Measurements from ENCODE around the gene STRA8. TPM values are rescaled to one million over a fixed set of nuclear protein-coding genes. Genes with fewer than 3 reads are reported as not detected.

STRA8 gene
- total RNA-seq, 1 experiment from 2014 or later: not detected

DNA sequence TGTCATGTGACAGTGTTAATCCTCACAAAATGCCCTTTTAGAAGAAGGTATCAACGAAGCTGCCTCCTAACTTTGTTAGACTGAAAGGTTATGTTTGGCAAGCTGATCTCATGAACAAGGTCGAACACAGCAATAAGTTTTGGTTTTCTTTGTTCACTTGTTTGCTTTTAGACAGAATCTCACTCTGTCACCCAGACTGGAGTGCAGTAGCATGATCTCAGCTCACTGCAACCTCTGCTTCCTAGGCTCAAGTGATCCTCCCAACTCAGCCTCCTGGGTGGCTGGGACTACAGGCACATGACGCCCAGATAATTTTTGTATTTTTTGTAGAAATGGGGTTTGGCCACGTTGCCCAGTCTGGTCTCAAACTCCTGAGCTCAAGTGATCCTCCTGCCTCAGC lies 1.1 kb downstream of the STRA8 start:
- no peaks in the 10 kb centered on the region for H3K79me2 ChIP-seq (ENCODE audit: low read length)
- H4K20me1 ChIP-seq (ENCODE audit: insufficient read depth, low read depth, low read length): no peaks in the 10 kb centered on the region
- no peaks in the 10 kb centered on the region for H3K27me3 ChIP-seq (ENCODE audit: low read length)
- no peak for DNase-seq
- H3K9me2 ChIP-seq (replicated peaks; ENCODE audit: insufficient read depth, low read length): no peaks in the 10 kb centered on the region
- H3K36me3 ChIP-seq (ENCODE audit: insufficient read depth, low read length): no peaks in the 10 kb centered on the region
- H3K27ac ChIP-seq (ENCODE audit: low read length): no peak overlapping the region
- no peak overlapping the region for H3K4me2 ChIP-seq (ENCODE audit: low read depth, low read length, poor library complexity, severe bottlenecking)
- no peaks in the 10 kb centered on the region for H3K4me1 ChIP-seq (ENCODE audit: low read length)
- H3K9ac ChIP-seq (ENCODE audit: low read length): no peak overlapping the region
- H2AFZ ChIP-seq (ENCODE audit: low read length): no peak overlapping the region
- no peaks in the 10 kb centered on the region for H3K9me3 ChIP-seq (ENCODE audit: low read length)
- no peak overlapping the region for H3K4me3 ChIP-seq (ENCODE audit: low read length)

DNA sequence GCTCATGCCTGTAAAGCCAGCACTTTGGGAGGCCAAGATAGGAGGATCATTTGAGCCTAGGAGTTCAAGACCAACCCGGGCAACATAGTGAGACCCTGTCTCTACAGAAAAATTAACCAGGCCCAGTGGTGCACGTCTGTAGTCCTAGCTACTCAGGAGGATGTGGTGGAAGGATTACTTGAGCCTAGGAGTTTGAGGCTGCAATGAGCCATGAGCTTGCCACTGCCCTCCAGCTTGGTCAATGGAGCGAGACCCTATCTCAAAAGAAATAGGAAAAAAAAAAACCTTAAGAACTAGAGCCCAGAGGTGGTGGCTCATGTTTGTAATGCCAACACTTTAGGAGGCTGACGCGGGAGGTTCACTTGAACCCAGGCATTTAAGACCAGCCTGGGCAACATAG lies 2.2 kb downstream of the STRA8 start:
- no peak for DNase-seq
- H3K4me2 ChIP-seq (ENCODE audit: low read depth, low read length, poor library complexity, severe bottlenecking): no peak overlapping the region
- no peaks in the 10 kb centered on the region for H3K27me3 ChIP-seq (ENCODE audit: low read length)
- H3K9me3 ChIP-seq (ENCODE audit: low read length): no peaks in the 10 kb centered on the region
- H3K4me1 ChIP-seq (ENCODE audit: low read length): no peaks in the 10 kb centered on the region
- no peaks in the 10 kb centered on the region for H3K79me2 ChIP-seq (ENCODE audit: low read length)
- H3K9me2 ChIP-seq (replicated peaks; ENCODE audit: insufficient read depth, low read length): no peaks in the 10 kb centered on the region
- no peaks in the 10 kb centered on the region for H3K36me3 ChIP-seq (ENCODE audit: insufficient read depth, low read length)
- no peak overlapping the region for H3K27ac ChIP-seq (ENCODE audit: low read length)
- H3K9ac ChIP-seq (ENCODE audit: low read length): no peak overlapping the region
- H4K20me1 ChIP-seq (ENCODE audit: insufficient read depth, low read depth, low read length): no peaks in the 10 kb centered on the region
- no peak overlapping the region for H2AFZ ChIP-seq (ENCODE audit: low read length)
- H3K4me3 ChIP-seq (ENCODE audit: low read length): no peak overlapping the region

DNA sequence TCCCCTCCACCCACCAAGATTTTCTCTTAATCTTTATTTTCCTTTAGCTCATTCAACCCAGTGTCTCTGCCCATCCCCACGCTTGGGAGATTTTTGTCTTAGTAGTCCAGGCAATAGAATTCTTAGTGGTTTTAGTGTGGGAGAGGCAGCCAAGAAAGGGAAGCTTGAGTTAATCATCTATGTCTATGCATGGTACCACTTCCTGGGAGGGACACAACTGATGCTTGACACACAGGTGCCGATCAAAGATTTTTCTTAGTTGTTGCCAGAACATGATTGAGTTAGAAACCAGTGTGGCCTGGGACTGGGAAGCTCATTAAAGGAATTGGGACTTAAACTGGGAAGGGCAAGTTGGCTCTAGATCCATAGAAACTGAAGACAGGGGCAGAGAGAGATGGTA lies 3.1 kb downstream of the STRA8 start:
- Histone ChIP-seq H3K4me1 (ENCODE audit: low read length) (no peaks in the 10 kb centered on the region), H4K20me1 (ENCODE audit: insufficient read depth, low read depth, low read length) (no peaks in the 10 kb centered on the region), H3K9me2 (replicated peaks; ENCODE audit: insufficient read depth, low read length) (no peaks in the 10 kb centered on the region), H3K4me2 (ENCODE audit: low read depth, low read length, poor library complexity, severe bottlenecking) (no peak overlapping the region), H2AFZ (ENCODE audit: low read length) (no peak overlapping the region), H3K9me3 (ENCODE audit: low read length) (no peaks in the 10 kb centered on the region), H3K4me3 (ENCODE audit: low read length) (no peak overlapping the region), H3K27ac (ENCODE audit: low read length) (no peak overlapping the region), H3K79me2 (ENCODE audit: low read length) (no peaks in the 10 kb centered on the region), H3K9ac (ENCODE audit: low read length) (no peak overlapping the region), H3K27me3 (ENCODE audit: low read length) (no peaks in the 10 kb centered on the region), H3K36me3 (ENCODE audit: insufficient read depth, low read length) (no peaks in the 10 kb centered on the region)
- no peak for DNase-seq

DNA sequence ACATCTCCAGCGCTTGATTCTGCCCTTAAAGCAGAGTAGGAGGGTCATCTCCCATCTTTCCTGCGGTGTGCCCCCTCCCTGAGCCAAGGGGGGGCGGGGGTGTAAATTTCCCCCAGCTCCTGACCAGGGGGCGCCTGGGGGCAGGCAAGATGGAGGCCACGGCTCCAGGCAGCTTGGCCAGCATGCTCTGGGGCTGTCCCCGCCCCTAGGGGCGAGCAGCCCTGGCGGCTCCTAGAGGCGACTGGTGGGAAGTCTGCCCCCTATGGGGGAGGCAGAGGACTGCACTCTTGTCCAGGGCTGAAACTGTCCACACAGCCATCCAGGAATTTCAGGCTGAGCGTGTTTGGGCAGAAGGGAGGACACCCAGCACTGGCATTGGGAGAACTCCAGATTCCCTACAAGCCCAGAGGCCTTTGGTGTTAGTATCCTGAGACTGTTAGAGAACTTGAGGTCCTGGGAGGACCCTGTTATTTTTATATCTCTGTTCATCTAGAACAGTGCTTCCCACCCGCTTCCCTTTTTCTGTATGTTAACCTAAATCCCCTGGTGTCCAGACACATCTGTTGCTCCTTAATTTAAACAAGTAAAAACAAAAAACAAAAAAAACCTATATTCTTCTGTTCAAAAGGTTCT lies 4.6 kb downstream of the STRA8 start:
- H3K27ac ChIP-seq (ENCODE audit: low read length): no peak overlapping the region
- H3K27me3 ChIP-seq (ENCODE audit: low read length): no peaks in the 10 kb centered on the region; the same call in 1 of the 2 replicates
- no peaks in the 10 kb centered on the region for H3K36me3 ChIP-seq (ENCODE audit: insufficient read depth, low read length)
- no peaks in the 10 kb centered on the region for H4K20me1 ChIP-seq (ENCODE audit: insufficient read depth, low read depth, low read length)
- no peaks in the 10 kb centered on the region for H3K9me3 ChIP-seq (ENCODE audit: low read length)
- H3K4me1 ChIP-seq (ENCODE audit: low read length): no peaks in the 10 kb centered on the region
- H3K4me2 ChIP-seq (ENCODE audit: low read depth, low read length, poor library complexity, severe bottlenecking): no peak overlapping the region
- H3K9me2 ChIP-seq (replicated peaks; ENCODE audit: insufficient read depth, low read length): no peaks in the 10 kb centered on the region
- DNase-seq: peak; percentile 71
- no peak overlapping the region for H3K9ac ChIP-seq (ENCODE audit: low read length)
- no peak overlapping the region for H2AFZ ChIP-seq (ENCODE audit: low read length)
- H3K79me2 ChIP-seq (ENCODE audit: low read length): no peaks in the 10 kb centered on the region
- no peak overlapping the region for H3K4me3 ChIP-seq (ENCODE audit: low read length)

DNA sequence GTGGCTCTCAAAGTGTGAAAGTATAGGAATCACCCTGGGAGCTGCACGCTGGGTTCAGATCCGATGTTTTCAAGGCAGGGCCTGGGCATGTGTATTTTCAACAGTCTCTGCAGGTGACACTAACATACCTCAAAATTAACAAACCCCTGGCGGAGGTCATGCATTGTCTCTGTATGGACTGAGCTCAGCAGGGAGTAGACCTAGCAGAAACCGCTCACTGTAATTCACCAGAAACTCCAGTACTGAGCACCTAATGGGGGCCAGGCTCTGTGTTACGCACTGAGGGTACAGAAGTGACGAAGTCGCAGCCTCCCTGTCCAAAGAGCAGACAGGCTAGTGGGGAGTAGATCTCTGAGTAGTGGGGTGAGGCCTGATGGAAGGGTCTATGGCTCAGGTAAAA lies 5.6 kb downstream of the STRA8 start:
- Histone ChIP-seq H2AFZ (ENCODE audit: low read length) (no peak overlapping the region), H3K4me3 (ENCODE audit: low read length) (no peak overlapping the region), H3K27ac (ENCODE audit: low read length) (no peak overlapping the region), H3K36me3 (ENCODE audit: insufficient read depth, low read length) (no peaks in the 10 kb centered on the region), H3K9me2 (replicated peaks; ENCODE audit: insufficient read depth, low read length) (no peaks in the 10 kb centered on the region), H3K9ac (ENCODE audit: low read length) (no peak overlapping the region), H3K4me2 (ENCODE audit: low read depth, low read length, poor library complexity, severe bottlenecking) (no peak overlapping the region), H4K20me1 (ENCODE audit: insufficient read depth, low read depth, low read length) (no peaks in the 10 kb centered on the region), H3K79me2 (ENCODE audit: low read length) (no peaks in the 10 kb centered on the region), H3K4me1 (ENCODE audit: low read length) (no peaks in the 10 kb centered on the region), H3K9me3 (ENCODE audit: low read length) (no peaks in the 10 kb centered on the region), H3K27me3 (ENCODE audit: low read length) (no peaks in the 10 kb centered on the region; the same call in 1 of the 2 replicates)
- DNase-seq: no peak

DNA sequence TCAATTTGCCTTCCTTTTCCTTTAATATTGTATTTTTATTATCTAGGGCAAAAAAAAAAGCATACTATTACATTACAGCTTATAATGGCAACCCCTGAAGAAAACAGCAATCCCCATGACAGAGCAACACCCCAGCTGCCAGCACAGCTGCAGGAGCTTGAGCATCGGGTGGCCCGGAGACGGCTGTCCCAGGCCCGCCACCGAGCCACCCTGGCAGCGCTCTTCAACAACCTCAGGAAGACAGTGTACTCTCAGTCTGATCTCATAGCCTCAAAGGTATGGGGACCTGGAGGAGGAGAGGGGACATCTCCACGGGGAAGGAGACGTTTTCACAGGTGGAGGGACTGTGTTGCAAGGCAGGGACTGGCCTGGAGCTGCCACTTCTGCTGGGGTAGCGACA lies 6.8 kb downstream of the STRA8 start:
- Histone ChIP-seq H3K9ac (ENCODE audit: low read length) (no peak overlapping the region), H2AFZ (ENCODE audit: low read length) (no peak overlapping the region), H3K4me1 (ENCODE audit: low read length) (no peaks in the 10 kb centered on the region), H4K20me1 (ENCODE audit: insufficient read depth, low read depth, low read length) (no peaks in the 10 kb centered on the region), H3K4me3 (ENCODE audit: low read length) (no peak overlapping the region), H3K9me2 (replicated peaks; ENCODE audit: insufficient read depth, low read length) (no peaks in the 10 kb centered on the region), H3K27ac (ENCODE audit: low read length) (no peak overlapping the region), H3K4me2 (ENCODE audit: low read depth, low read length, poor library complexity, severe bottlenecking) (no peak overlapping the region), H3K36me3 (ENCODE audit: insufficient read depth, low read length) (no peaks in the 10 kb centered on the region), H3K27me3 (ENCODE audit: low read length) (no peaks in the 10 kb centered on the region; the same call in 1 of the 2 replicates), H3K79me2 (ENCODE audit: low read length) (no peaks in the 10 kb centered on the region), H3K9me3 (ENCODE audit: low read length) (no peaks in the 10 kb centered on the region)
- DNase-seq: no peak

DNA sequence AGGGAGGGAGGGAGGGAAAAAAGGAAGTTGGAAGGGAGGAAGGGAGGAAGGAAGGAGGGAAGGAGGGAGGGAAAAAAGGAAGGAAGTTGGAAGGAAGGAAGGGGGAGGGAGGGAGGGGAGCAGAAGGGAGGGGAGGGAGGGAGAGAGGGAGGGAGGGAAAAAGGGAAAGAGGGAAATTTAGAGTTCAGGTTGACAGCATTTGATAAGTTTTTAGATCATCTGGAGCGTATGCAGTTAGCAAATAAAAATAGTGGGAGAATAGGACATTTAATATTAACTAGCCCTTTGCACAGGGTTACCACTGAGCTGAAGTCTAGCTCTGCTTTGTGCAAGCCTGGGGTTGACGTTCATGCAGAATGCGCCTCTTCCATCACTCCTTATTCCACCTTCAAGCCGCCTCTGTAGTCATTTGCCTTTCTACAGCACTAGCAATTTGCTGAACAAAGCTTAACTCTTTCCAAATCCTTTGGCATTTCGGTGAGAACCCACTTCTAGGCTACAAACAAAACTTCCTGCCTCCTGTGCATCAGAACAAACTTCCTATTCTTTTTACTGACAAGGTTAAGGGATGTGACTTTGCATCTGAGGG lies 8.6 kb downstream of the STRA8 start:
- no peaks in the 10 kb centered on the region for H3K36me3 ChIP-seq (ENCODE audit: insufficient read depth, low read length)
- no peaks in the 10 kb centered on the region for H3K79me2 ChIP-seq (ENCODE audit: low read length)
- no peaks in the 10 kb centered on the region for H3K4me1 ChIP-seq (ENCODE audit: low read length)
- no peak overlapping the region for H3K4me3 ChIP-seq (ENCODE audit: low read length)
- H3K4me2 ChIP-seq (ENCODE audit: low read depth, low read length, poor library complexity, severe bottlenecking): no peak overlapping the region
- H4K20me1 ChIP-seq (ENCODE audit: insufficient read depth, low read depth, low read length): no peaks in the 10 kb centered on the region
- no peak overlapping the region for H2AFZ ChIP-seq (ENCODE audit: low read length)
- H3K27ac ChIP-seq (ENCODE audit: low read length): no peak overlapping the region
- H3K9me3 ChIP-seq (ENCODE audit: low read length): no peaks in the 10 kb centered on the region
- H3K9ac ChIP-seq (ENCODE audit: low read length): no peak overlapping the region
- DNase-seq: no peak
- H3K27me3 ChIP-seq (ENCODE audit: low read length): no peaks in the 10 kb centered on the region; the same call in 1 of the 2 replicates
- H3K9me2 ChIP-seq (replicated peaks; ENCODE audit: insufficient read depth, low read length): no peaks in the 10 kb centered on the region

DNA sequence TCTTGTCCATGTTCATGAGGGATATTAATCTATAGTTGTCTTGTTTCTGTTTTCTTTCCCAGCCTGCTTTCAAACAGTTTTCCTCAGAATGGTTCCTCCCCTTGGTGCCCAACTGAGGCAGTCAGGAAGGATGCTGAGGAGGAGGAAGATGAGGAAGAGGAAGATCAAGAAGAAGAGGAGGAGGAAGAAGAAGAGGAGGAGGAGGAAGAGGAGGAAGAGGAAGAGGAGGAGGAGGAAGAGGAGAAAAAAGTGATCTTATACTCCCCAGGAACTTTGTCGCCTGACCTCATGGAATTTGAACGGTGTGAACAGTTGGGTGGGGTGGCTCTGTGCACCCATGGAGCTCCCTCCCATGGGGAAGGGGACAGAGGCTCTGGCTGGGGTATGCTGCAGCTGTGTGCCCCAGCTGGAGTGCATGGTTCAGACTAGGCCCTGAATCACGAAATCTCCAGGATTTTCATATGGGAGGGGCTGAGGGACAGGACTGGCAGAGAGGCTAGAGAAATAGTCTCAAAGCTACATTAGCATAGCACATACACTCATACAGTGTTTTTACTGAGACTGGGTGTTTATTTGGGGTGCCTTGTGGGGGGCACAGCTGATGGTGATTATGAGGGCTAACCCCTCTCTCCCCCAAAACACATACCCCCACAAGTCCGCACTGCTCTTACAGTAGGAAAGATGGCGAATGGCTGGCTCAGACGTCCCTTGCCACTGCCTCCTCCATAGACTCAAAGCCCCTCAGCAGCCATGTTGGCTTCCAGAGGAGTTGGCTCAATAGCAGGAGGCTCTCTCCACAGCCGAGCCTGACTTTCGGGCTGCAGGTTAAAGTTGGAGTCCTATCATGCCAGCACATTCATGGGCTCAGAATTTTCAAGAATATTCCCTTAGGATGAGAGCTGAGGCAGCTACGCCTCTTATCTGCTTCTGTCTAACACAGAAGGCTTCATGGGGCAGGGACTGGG lies 11.9 kb downstream of the STRA8 start:
- H3K4me2 ChIP-seq (ENCODE audit: low read depth, low read length, poor library complexity, severe bottlenecking): no peak overlapping the region
- H3K9me2 ChIP-seq (replicated peaks; ENCODE audit: insufficient read depth, low read length): no peaks in the 10 kb centered on the region
- no peaks in the 10 kb centered on the region; the same call in 1 of the 2 replicates for H3K27me3 ChIP-seq (ENCODE audit: low read length)
- H3K4me3 ChIP-seq (ENCODE audit: low read length): no peak overlapping the region
- H3K9me3 ChIP-seq (ENCODE audit: low read length): no peaks in the 10 kb centered on the region
- no peak overlapping the region for H2AFZ ChIP-seq (ENCODE audit: low read length)
- no peak overlapping the region for H3K9ac ChIP-seq (ENCODE audit: low read length)
- H4K20me1 ChIP-seq (ENCODE audit: insufficient read depth, low read depth, low read length): no peaks in the 10 kb centered on the region
- no peak overlapping the region for H3K27ac ChIP-seq (ENCODE audit: low read length)
- H3K36me3 ChIP-seq (ENCODE audit: insufficient read depth, low read length): no peaks in the 10 kb centered on the region
- no peak for DNase-seq
- H3K79me2 ChIP-seq (ENCODE audit: low read length): no peaks in the 10 kb centered on the region
- H3K4me1 ChIP-seq (ENCODE audit: low read length): no peaks in the 10 kb centered on the region
